Ammon's horn (tissue), 1 donor: ENCODE measurements around the gene OBP2A.

Experiments
- DNase-seq: peaks from one replicate; pipeline ENCODE4 v3.0.0-alpha.2; 2016; ENCODE audit warnings: low spot score

OBP2A gene

DNA sequence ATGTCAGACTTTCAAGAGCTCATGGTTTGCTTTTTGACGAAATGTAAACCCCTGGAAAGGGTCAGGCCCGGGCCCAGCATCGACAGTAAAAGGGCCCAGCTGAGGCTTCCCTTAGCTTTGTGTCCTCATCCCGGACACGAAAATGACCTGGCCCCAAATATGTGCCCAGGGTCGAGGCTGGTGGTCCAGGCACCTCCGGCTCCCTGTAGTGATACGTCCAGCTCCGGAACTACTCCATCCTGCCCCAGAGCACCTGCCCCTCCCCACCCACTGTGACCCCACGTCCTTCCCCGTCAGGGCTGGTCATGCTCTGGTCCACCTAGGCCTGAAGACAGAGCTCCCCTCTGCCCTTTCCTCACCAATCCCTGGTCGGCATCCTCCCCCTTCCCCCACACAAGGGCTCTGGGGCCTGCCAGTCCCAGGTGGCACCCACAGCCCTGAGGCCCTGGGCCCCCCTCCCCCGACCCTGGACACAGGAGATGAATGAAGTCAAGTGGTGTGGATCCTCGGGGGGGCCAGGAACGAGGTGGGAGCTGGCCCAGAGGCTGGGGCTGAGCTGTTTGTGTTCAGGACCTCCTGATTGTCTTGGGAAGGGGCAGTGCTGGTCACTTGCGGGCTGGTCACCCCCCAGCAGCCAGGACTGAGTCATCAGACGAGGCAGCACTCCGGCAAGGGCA lies 6.2 kb downstream of the OBP2A start:
- DNase-seq: no peak

GRCh38 chr9:135552698-135553171 lies 6.8 kb downstream of the OBP2A start:
- no peak for DNase-seq

GRCh38 chr9:135554718-135555117 lies 8.8 kb downstream of the OBP2A start:
- DNase-seq: no peak

- DNase-seq: no peak
These were observed 9.3 kb downstream of the OBP2A start for GRCh38 chr9:135555203-135555602.

DNA sequence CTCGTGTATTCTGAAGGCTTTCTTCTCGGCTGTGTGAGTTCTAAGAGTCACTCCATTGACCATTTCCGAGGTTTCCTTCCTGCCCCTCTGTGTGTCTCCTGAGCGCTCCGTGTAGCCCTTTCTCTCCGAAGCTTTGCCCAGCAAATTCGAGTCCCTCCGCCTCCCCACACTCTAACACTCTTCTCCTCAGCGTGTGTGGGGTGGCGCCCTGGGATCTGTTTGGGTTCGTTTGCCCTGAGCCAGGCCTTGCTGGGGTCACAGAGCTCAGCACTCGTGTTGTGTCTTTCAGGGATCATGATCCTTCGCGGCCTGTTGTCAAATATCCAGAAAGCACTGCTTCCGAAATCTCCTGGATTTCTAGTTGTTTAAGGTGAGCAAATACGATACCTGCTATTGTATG lies 10.0 kb downstream of the OBP2A start:
- DNase-seq: no peak

- DNase-seq: no peak
These were observed 13.7 kb downstream of the OBP2A start for GRCh38 chr9:135559606-135560005.

DNA sequence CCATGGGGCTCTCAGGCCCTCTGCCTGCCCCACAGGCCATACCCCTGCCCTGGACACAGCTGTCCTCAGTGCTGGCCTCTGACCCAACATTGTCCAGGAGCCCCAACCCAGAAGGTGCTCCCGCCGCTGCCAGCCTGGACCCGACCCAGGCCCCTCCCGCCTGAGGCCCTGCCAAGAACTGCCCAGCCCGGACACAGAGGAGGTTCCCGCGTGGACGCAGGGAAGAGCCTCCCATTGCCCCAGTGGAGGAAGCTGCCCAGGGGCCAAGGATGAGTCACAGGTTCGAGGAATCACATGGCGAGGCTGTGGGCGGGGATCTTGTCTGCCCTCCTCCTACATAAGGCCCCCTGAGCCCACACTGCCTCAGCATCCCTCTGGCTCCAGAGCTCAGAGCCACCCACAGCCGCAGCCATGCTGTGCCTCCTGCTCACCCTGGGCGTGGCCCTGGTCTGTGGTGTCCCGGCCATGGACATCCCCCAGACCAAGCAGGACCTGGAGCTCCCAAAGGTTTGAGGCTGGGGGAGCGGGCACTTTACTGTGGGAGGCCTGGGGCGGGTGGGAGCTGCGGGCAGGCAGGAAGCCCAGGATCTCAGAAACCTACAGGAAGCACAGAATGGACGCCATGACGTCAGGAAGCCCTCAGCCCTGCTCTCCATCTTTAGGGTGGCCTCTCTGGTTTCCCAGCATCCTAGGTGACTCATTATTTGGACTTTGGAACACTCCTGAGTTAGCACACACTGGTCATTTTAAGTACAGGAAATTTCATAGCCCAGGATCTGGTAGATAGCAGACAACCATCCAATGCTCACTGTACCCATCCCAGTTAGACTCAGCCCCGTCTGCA lies 15.7 kb downstream of the OBP2A start, which contains the start of gene PAEP:
PAEP (plus strand) TSS at position 366 of the 844 bp plus-strand sequence.
- DNase-seq: no peak

GRCh38 chr9:135562235-135562745 lies 16.4 kb downstream of the OBP2A start:
- DNase-seq: no peak

- DNase-seq: no peak
These were observed 17.1 kb downstream of the OBP2A start for GRCh38 chr9:135563039-135563476.

DNA sequence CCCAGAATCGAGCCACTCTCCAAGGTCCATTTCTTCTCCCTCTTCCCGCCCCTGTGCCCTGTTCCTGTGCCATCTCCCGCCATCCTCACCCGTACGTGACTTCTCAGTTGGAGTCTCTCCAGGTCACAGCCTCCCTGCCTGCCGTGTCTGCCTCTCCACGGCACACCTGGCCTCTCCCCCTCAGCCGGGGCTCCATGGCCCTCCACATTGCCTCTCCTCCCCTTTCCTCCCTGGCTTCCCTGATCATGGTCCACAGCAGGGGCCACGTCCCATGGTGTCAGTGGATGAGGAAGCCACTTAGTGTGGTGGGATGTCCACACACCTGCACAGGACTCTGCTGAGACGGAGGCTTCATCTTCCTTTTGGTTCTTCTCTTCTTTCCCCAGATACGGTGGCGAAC lies 17.9 kb downstream of the OBP2A start:
- no peak for DNase-seq

DNA sequence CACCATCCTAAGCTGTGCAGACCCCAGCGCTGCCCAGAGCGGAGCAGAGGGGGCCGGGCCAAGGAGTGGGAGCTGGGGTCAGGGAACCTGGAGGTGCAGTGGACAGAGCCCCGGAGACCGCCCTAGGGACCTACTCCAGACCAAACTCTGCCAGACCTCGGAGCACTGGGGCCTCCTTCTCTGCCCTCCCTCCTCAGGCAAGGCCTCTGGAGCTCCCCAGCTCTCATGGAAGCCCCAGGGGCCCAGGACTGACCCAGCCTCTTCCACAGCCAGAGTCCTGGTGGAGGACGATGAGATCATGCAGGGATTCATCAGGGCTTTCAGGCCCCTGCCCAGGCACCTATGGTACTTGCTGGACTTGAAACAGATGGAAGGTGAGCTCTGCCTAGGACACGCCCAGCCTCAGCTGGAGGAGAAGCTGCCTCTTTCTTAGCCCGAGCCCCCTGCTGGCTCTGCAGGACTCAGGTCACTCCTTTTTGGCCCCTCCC lies 19.3 kb downstream of the OBP2A start:
- DNase-seq: no peak

DNA sequence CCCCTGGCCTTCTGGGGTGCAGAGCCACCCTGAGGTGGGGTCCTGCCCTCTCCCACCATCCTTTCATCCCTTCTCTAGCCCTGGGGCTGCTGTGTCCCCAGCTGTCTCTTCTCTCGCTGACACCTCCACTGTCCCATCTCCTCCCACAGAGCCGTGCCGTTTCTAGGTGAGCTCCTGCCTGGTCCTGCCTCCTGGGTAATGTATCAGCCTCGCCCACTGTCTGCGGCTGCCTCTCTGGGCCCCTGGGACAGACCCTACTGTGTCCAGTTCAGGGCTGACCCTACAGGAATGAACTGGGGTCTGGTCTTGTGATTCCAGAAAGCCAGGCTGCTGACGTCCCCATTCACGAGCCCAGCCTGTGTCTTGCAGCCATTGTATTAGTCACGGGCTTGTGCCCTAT lies 19.7 kb downstream of the OBP2A start:
- DNase-seq: no peak

- DNase-seq: no peak
These were observed 20.6 kb downstream of the OBP2A start for GRCh38 chr9:135566552-135566951.

DNA sequence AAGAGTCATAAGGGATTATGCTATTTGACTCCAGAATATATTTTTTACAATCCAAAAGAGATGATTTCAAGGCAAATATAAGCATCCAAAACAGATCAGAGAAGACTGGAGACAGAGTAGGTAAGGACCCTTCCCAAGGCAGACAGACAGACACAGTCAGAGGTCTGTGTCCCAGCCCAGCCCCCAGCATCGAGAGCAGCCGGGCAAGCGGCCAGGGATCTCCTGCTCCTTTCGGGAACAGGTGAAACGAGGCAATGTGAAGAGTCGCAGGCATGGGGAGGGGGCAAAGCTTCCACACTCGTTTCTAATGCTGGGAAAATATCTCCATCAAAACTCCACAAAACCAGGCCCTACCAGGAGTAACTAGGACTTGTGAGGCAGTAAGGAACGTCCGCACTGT lies 21.4 kb downstream of the OBP2A start:
- DNase-seq: no peak

DNA sequence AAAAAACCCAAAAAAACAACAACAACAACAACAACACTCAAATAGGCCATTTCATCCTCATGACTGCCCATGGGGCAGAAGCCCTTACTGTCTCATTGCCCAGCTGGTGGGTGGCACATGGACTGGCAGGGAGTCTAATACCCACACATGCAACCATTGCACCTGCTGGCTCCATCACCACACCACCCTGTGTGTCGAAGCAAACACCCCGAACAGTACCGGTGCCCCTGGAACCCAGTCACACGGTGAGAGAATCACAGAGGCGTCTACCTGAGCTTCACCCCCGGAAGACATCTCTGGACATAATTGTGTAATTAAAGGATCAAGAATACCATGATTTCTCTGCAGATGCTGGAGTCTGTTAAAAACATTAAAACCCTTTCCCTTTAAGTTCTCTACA lies 22.1 kb downstream of the OBP2A start:
- no peak for DNase-seq

DNA sequence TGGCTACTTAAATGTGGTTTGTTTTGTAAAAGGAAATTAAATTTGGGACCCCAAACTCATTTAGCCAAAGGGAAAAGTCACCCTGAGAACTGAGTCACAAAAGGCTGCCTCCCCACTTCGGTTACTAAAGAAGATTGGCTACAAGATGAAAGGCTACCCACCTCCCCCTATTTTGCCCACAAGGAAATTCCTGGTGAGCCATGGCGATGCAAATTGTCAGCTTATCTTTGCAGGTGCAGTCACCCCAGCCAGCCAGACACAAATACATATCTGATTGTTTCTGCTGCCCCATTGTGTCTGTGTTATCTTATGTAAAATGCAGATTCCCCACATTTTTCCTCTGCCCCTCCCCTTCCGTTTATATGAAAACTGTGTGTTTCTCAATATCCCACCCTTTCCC lies 24.5 kb downstream of the OBP2A start:
- no peak for DNase-seq

DNA sequence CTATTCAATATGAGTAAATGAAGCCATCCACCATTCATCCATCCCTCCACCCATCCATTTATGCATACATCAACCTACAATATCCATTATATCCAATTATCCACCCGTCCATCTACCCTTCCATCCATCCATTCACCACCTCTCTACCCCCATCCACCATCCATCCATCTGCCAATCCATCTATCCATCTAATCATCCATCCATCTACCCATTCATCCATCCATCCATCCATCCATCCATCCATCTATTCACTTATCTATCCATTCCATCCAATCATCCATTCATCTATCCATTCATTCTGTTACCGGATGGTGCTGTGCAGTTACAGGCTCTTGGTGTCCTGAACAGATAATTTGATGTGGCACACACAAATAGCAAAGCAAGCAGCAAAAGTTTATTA lies 26.3 kb downstream of the OBP2A start:
- DNase-seq: no peak

DNA sequence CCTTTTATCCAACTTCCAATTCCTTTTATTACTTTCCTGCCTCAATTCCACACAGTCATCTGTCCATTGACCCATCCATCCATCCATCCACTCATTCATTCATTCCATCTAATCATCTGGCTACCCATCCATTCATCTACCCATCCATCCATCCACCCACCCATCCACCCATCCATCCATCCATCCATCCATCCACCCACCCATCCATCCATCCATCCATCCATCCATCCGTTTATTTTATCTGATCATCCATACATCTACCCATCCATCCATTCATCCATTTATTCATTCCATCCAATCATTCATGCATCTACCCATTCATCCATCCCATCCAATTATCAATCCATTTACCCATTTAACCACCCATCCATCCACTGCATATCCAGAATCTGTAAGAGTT lies 27.2 kb downstream of the OBP2A start:
- DNase-seq: no peak

- no peak for DNase-seq
These were observed 28.4 kb downstream of the OBP2A start for GRCh38 chr9:135574331-135574730.

- no peak for DNase-seq
These were observed 29.0 kb downstream of the OBP2A start for GRCh38 chr9:135574943-135575342.

DNA sequence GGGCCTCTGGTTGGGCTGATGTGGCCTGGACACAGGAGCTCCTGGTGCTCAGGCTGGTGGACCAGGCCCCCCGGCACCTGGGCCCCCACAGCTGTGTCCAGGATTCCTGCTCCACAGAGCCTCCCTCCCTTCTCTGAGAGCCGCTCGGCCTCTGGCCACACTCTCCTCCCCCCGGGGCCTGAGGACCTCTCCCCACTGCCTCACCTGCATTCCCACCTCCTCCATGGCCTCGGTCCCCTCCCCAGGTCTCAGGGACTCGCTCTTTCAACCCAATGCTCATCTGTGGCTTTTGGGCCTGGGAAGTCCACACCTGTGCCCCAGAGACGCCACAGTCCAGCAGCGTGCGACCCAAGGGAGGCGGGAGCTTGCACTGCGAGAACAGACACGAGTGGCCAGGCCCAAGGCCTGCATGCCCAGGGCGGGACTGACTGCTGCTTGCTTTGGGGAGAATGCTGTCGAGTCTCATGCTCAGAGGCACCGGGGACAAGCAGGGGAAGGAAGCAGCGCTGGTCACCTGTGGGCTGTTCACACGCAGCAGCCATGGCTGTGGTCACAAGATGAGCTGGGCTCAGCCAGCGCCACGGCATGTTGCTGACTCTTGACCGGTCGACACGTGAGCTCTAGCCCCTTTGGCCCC lies 30.2 kb downstream of the OBP2A start:
- no peak for DNase-seq

- DNase-seq: no peak
These were observed 31.3 kb downstream of the OBP2A start for GRCh38 chr9:135577256-135577655.
